ENCODE results near the gene ZNF462. TPM values are rescaled to one million over a fixed set of nuclear protein-coding genes. Genes with fewer than 3 reads are reported as not detected.

The ZNF462 gene
- total and polyA plus RNA-seq, 2 experiments from 2014 or later, result 40.0 to 101 TPM

Small RNAs within 50 kb of the gene (small RNA-seq; reads per million reads assigned to genes)
- not detected for gene RNA5SP292 (ENCODE audit: low replicate concordance)
